Neural cell (in vitro differentiated cells): Measurements from ENCODE around the gene AKIRIN1. TPM values are rescaled to one million over a fixed set of nuclear protein-coding genes. Genes with fewer than 3 reads are reported as not detected.

Experiments
- H2AFZ ChIP-seq: fragments of 200-600, 300-800 bp; sonication (generic), shearing (Covaris generic); 2 replicates; pipeline ENCODE4 v1.6.0; 2014; ENCODE audit warnings: low read depth, mild to moderate bottlenecking, antibody characterized with exemption, low read length, moderate library complexity
- H3F3A ChIP-seq: fragments of 200-600 bp; shearing (Covaris generic); 2 replicates; pipeline ENCODE4 v1.6.1; 2016; ENCODE audit warnings: mild to moderate bottlenecking, moderate library complexity, mixed read lengths, antibody characterized with exemption, low read length; ENCODE audit not compliant: insufficient read depth, poor library complexity, severe bottlenecking
- H3K27ac ChIP-seq: fragments of 200-600, 300-800 bp; sonication (generic), shearing (Covaris generic); 2 replicates; pipeline ENCODE4 v1.5.1; 2014; ENCODE audit warnings: mild to moderate bottlenecking, low read length, moderate library complexity
- H3K27me3 ChIP-seq: fragments of 300-800, 200-600 bp; sonication (generic), shearing (Covaris generic); 2 replicates; pipeline ENCODE4 v1.6.0; 2014; ENCODE audit warnings: mild to moderate bottlenecking, low read depth, low read length, moderate library complexity; ENCODE audit not compliant: insufficient read depth
- H3K36me3 ChIP-seq: fragments of 300-800, 200-600 bp; sonication (generic), shearing (Covaris generic); 2 replicates; pipeline ENCODE4 v1.5.1; 2014; ENCODE audit warnings: mild to moderate bottlenecking, antibody characterized with exemption, low read length, moderate library complexity; ENCODE audit not compliant: insufficient read depth
- H3K4me2 ChIP-seq: fragments of 300-800, 200-600 bp; sonication (generic), shearing (Covaris generic); 2 replicates; pipeline ENCODE4 v1.6.0; 2014; ENCODE audit warnings: mild to moderate bottlenecking, low read length
- H3K4me3 ChIP-seq: fragments of 300-800, 200-600 bp; sonication (generic), shearing (Covaris generic); 2 replicates; pipeline ENCODE4 v1.5.1; 2014; ENCODE audit warnings: mild to moderate bottlenecking, low read length, moderate library complexity
- H3K79me2 ChIP-seq: fragments of 200-600 bp; shearing (Covaris generic); replicated peaks from 2 replicates; pipeline ENCODE4 v1.6.0; 2014; ENCODE audit warnings: mild to moderate bottlenecking, low read length, moderate library complexity; ENCODE audit not compliant: insufficient read depth
- H3K9ac ChIP-seq: fragments of 300-800, 200-600 bp; sonication (generic), shearing (Covaris generic); 2 replicates; pipeline ENCODE4 v1.6.1; 2016; ENCODE audit warnings: mild to moderate bottlenecking, low read length, mixed read lengths
- H3K9me2 ChIP-seq: fragments of 200-600 bp; shearing (Covaris generic); 2 replicates; pipeline ENCODE4 v1.6.1; 2016; ENCODE audit warnings: mild to moderate bottlenecking, low read length, mixed read lengths; ENCODE audit not compliant: insufficient read depth
- H3K9me3 ChIP-seq: fragments of 200-600, 300-800 bp; sonication (generic), shearing (Covaris generic); 2 replicates; pipeline ENCODE4 v1.6.1; 2016; ENCODE audit warnings: mild to moderate bottlenecking, mixed run types, low read length, moderate library complexity, mixed read lengths
- H4K20me1 ChIP-seq: fragments of 200-600 bp; shearing (Covaris generic); 2 replicates; pipeline ENCODE4 v1.6.1; 2016; ENCODE audit warnings: mild to moderate bottlenecking, mixed run types; ENCODE audit not compliant: insufficient read depth
- CTCF ChIP-seq: fragments of 450-650 bp; IDR thresholded peaks from 2 replicates; pipeline ENCODE4 v1.5.1; 2014; ENCODE audit warnings: antibody characterized with exemption, mild to moderate bottlenecking, moderate library complexity; ENCODE audit not compliant: poor library complexity, severe bottlenecking
- EP300 ChIP-seq: fragments of 450-650 bp; conservative IDR thresholded peaks from 2 replicates; pipeline ENCODE4 v1.6.1; 2014; ENCODE audit warnings: antibody characterized with exemption, mild to moderate bottlenecking, moderate library complexity; ENCODE audit not compliant: poor library complexity, severe bottlenecking
- EZH2 ChIP-seq: fragments of 200-600, 300-800 bp; shearing (Covaris generic), sonication (generic); IDR thresholded peaks from 2 replicates; pipeline ENCODE4 v1.6.1; 2014; ENCODE audit warnings: antibody characterized with exemption, low read length, borderline replicate concordance, mild to moderate bottlenecking; ENCODE audit not compliant: insufficient read depth, poor library complexity, severe bottlenecking
- MXI1 ChIP-seq: fragments of 450-650 bp; conservative IDR thresholded peaks from 2 replicates; pipeline ENCODE4 v1.6.1; 2014; ENCODE audit warnings: antibody characterized with exemption, mild to moderate bottlenecking; ENCODE audit not compliant: poor library complexity, severe bottlenecking
- POLR2AphosphoS5 ChIP-seq: IDR thresholded peaks from 2 replicates; pipeline ENCODE4 v1.6.1; 2012
- RAD21 ChIP-seq: fragments of 450-650 bp; conservative IDR thresholded peaks from 2 replicates; pipeline ENCODE4 v1.6.1; 2014; ENCODE audit warnings: antibody characterized with exemption, mild to moderate bottlenecking, moderate library complexity
- SMC3 ChIP-seq: fragments of 450-650 bp; conservative IDR thresholded peaks from 2 replicates; pipeline ENCODE4 v1.6.1; 2014; ENCODE audit warnings: antibody characterized with exemption, mild to moderate bottlenecking, moderate library complexity; ENCODE audit not compliant: poor library complexity
- TAF1 ChIP-seq: IDR thresholded peaks from 2 replicates; pipeline ENCODE4 v1.6.1; 2012; ENCODE audit warnings: low read depth
- polyA plus RNA-seq: library from polyadenylated mRNA; depleted of rRNA; stranded (reverse); fragments of >200 nt; gene quantifications from 2 replicates; pipeline ENCODE4 v1.2.3, GENCODE V29; 2014
- TF ChIP-seq, protein P1 (sequence below): IDR thresholded peaks from 2 replicates; pipeline ENCODE4 v1.6.1; 2012; ENCODE audit warnings: borderline replicate concordance

Gene AKIRIN1
- polyA plus RNA-seq, 1 donor from 2014 or later = 181 TPM

DNA sequence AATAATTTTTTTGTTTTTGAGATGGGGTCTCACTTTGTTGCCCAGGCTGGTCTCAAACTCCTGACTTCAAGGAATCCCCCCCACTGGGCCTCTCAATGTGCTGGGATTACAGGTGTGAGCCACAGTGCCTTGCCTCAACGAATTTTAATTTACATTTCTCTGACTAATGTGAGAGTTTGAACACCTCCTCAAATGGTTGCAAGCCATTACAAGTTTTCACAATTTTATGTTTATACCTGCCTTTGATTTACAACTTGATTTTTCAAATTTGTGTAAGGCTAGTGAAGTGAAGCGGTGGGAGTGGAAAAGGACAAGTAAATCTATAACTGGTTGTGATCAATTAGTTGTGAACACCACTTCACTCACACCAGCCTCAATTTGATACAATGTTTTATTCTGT lies 40.5 kb upstream of the AKIRIN1 start:
- TF ChIP-seq, protein P1, sequence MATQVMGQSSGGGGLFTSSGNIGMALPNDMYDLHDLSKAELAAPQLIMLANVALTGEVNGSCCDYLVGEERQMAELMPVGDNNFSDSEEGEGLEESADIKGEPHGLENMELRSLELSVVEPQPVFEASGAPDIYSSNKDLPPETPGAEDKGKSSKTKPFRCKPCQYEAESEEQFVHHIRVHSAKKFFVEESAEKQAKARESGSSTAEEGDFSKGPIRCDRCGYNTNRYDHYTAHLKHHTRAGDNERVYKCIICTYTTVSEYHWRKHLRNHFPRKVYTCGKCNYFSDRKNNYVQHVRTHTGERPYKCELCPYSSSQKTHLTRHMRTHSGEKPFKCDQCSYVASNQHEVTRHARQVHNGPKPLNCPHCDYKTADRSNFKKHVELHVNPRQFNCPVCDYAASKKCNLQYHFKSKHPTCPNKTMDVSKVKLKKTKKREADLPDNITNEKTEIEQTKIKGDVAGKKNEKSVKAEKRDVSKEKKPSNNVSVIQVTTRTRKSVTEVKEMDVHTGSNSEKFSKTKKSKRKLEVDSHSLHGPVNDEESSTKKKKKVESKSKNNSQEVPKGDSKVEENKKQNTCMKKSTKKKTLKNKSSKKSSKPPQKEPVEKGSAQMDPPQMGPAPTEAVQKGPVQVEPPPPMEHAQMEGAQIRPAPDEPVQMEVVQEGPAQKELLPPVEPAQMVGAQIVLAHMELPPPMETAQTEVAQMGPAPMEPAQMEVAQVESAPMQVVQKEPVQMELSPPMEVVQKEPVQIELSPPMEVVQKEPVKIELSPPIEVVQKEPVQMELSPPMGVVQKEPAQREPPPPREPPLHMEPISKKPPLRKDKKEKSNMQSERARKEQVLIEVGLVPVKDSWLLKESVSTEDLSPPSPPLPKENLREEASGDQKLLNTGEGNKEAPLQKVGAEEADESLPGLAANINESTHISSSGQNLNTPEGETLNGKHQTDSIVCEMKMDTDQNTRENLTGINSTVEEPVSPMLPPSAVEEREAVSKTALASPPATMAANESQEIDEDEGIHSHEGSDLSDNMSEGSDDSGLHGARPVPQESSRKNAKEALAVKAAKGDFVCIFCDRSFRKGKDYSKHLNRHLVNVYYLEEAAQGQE = no peak
- no peak for TF ChIP-seq RAD21
- TF ChIP-seq EP300 = no peak
- no peak for TF ChIP-seq MXI1
- TF ChIP-seq POLR2AphosphoS5 = no peak
- TF ChIP-seq TAF1 = no peak
- TF ChIP-seq EZH2 = no peak
- TF ChIP-seq SMC3 = no peak
- TF ChIP-seq CTCF = no peak
- H3K27ac ChIP-seq = no peak overlapping the region
- no peaks in the 10 kb centered on the region for H3K9me2 ChIP-seq
- H3F3A ChIP-seq = no peaks in the 10 kb centered on the region
- no peaks in the 10 kb centered on the region for H4K20me1 ChIP-seq
- H3K79me2 ChIP-seq = no peaks in the 10 kb centered on the region
- no peaks in the 10 kb centered on the region for H3K9me3 ChIP-seq
- H3K4me3 ChIP-seq = no peak overlapping the region
- no peak overlapping the region for H3K9ac ChIP-seq
- no peak overlapping the region for H2AFZ ChIP-seq
- no peak overlapping the region for H3K4me2 ChIP-seq
- no peaks in the 10 kb centered on the region for H3K36me3 ChIP-seq
- no peaks in the 10 kb centered on the region for H3K27me3 ChIP-seq

DNA sequence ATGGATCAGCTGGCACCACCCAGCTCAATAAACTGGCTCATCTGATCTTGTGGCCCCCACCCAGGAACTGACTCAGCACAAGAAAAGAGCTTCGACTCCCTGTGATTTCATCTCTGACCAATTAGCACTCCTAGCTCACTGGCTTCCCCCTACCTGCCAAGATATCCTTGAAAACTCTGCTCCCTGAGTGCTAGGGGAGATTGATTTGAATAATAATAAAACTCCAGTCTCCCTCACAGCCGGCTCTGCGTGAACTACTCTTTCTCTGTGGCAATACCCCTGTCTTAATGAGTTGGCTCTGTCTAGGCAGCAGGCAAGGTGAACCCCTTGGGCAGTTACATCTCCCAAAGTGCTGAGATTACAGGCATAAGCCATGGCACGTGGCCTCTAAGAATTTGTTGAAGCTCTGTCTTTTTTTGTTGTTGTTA lies 37.6 kb upstream of the AKIRIN1 start:
- no peak overlapping the region for H3K4me2 ChIP-seq
- H3K27ac ChIP-seq = no peak overlapping the region
- H2AFZ ChIP-seq = no peak overlapping the region

More for the DNA sequence above, 37.6 kb upstream of the AKIRIN1 start:
- Histone ChIP-seq H3K4me3 (no peak overlapping the region), H4K20me1 (no peaks in the 10 kb centered on the region), H3F3A (no peaks in the 10 kb centered on the region), H3K9me2 (no peaks in the 10 kb centered on the region), H3K36me3 (no peaks in the 10 kb centered on the region), H3K79me2 (no peaks in the 10 kb centered on the region), H3K9ac (no peak overlapping the region), H3K9me3 (no peaks in the 10 kb centered on the region), H3K27me3 (no peaks in the 10 kb centered on the region)
- TF ChIP-seq SMC3 (no peak), TAF1 (no peak), CTCF (no peak), EP300 (no peak), EZH2 (no peak), POLR2AphosphoS5 (no peak), MXI1 (no peak), RAD21 (no peak)
- TF ChIP-seq, protein P1 = no peak
